Testis (tissue), 2 donors: Measurements from ENCODE around the gene PRELID1.

Experiments
- CTCF ChIP-seq, 3 experiments: fragments of 450-650 bp in 2 of 3; fragments of 200-600 bp in 1 of 3; sonication (generic) in 1 of 3; IDR thresholded peaks; one replicate each; pipeline ENCODE4 v1.5.1; 2016 to 2019; ENCODE audit warnings: antibody characterized with exemption in 3 of 3, mild to moderate bottlenecking in 2 of 3, moderate library complexity in 1 of 3
- POLR2A ChIP-seq: fragments of 450-650 bp; IDR thresholded peaks from one replicate; pipeline ENCODE4 v1.6.1; 2017; ENCODE audit warnings: antibody characterized with exemption, mild to moderate bottlenecking, moderate library complexity

DNA sequence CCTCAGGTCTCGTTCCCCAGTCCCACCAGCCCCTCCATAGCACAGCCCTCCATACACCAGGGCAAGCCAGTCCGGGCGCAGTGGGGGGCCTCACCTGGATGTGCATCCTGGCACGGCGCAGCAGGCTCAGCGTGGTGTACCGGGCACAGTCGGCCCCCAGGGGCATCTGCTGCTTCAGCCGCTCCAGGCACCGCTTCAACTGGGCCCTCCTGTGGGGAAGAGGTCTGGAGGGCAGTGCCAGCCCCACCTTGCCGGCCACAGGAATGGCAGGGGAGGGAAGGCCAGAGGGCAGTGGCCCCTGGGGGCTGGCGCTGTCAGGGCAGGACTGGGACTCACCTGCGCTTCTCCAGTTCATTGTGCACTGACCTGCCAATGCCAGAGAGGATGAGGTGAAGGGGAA lies 6.7 kb downstream of the PRELID1 start:
- TF ChIP-seq CTCF (IDR thresholded peaks at IDR 0.05) (no peak), POLR2A (no peak)
